Epithelial cell of proximal tubule (primary cell): ENCODE data around the gene ACOXL. TPM values are rescaled to one million over a fixed set of nuclear protein-coding genes. Genes with fewer than 3 reads are reported as not detected.

Experiments used
- DNase-seq: peaks from one replicate; pipeline ENCODE4 v3.0.0-alpha.2; 2011; ENCODE audit warnings: low read depth
- H3K4me3 ChIP-seq: 2 replicates; pipeline ENCODE4 v1.5.1; 2011; ENCODE audit warnings: low read depth, mild to moderate bottlenecking, low read length
- total RNA-seq: library from RNA; depleted of rRNA; stranded (reverse); fragments of >200 nt; gene quantifications from 2 replicates; pipeline ENCODE4 v1.2.3, GENCODE V29; 2015
- TF ChIP-seq, protein P1 (sequence below): conservative IDR thresholded peaks from 2 replicates; pipeline ENCODE4 v1.5.1; 2012; ENCODE audit warnings: low read depth, mild to moderate bottlenecking, low read length

Gene ACOXL
- total RNA-seq, 1 donor from 2014 or later: 0.06 TPM

- TF ChIP-seq, protein P1, sequence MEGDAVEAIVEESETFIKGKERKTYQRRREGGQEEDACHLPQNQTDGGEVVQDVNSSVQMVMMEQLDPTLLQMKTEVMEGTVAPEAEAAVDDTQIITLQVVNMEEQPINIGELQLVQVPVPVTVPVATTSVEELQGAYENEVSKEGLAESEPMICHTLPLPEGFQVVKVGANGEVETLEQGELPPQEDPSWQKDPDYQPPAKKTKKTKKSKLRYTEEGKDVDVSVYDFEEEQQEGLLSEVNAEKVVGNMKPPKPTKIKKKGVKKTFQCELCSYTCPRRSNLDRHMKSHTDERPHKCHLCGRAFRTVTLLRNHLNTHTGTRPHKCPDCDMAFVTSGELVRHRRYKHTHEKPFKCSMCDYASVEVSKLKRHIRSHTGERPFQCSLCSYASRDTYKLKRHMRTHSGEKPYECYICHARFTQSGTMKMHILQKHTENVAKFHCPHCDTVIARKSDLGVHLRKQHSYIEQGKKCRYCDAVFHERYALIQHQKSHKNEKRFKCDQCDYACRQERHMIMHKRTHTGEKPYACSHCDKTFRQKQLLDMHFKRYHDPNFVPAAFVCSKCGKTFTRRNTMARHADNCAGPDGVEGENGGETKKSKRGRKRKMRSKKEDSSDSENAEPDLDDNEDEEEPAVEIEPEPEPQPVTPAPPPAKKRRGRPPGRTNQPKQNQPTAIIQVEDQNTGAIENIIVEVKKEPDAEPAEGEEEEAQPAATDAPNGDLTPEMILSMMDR: no peak
- H3K4me3 ChIP-seq: no peak overlapping the region
- DNase-seq: no peak
Observed at GRCh38 chr2:110896226-110896625, 163.9 kb downstream of the ACOXL start.

DNA sequence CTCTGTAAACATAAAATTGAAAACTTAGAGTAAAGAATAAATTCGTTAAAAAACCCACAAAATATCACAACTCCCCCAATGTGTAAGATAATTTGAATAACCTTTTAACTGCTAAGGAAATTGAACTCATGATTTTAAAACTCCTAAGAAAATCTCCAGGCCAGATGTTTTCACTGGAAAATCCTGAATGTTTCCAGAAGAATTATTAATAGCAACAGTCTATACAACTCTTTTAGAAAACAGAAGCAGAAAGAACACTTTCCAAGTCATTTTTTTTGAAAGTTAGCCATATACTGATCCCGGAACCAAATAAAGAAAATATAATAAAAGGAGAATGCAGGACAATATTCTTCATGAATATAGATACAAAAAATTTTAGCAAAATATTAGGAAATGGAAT, 165.6 kb downstream of the ACOXL start:
- H3K4me3 ChIP-seq: no peak overlapping the region
- DNase-seq: no peak
- TF ChIP-seq, protein P1: no peak

- H3K4me3 ChIP-seq: no peak overlapping the region
- DNase-seq: no peak
- TF ChIP-seq, protein P1: no peak
Observed at GRCh38 chr2:110900191-110900590, 167.8 kb downstream of the ACOXL start.

DNA sequence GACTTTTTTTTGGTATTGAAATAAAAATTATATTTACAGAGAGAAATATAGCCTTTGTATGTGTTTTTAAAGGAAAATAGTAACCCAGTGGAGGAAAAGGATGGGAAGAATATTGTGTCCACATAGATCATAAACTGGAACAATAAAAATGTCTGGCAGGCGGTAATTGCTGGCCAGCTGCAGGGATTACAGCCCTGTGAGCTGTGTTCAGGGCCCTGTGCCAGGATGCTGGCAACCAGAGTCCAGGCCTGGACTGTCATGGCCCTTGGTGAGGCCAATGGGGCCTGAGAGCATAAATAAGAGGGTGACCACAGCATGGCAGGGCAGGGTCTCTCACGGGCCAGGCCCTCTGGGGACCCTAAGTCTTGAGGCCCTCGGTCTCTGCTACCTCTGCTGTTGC, 171.2 kb downstream of the ACOXL start:
- no peak for DNase-seq
- TF ChIP-seq, protein P1: no peak
- H3K4me3 ChIP-seq: no peak overlapping the region

GRCh38 chr2:110904116-110904778, 171.9 kb downstream of the ACOXL start:
- TF ChIP-seq, protein P1: no peak
- H3K4me3 ChIP-seq: no peak overlapping the region
- no peak for DNase-seq

DNA sequence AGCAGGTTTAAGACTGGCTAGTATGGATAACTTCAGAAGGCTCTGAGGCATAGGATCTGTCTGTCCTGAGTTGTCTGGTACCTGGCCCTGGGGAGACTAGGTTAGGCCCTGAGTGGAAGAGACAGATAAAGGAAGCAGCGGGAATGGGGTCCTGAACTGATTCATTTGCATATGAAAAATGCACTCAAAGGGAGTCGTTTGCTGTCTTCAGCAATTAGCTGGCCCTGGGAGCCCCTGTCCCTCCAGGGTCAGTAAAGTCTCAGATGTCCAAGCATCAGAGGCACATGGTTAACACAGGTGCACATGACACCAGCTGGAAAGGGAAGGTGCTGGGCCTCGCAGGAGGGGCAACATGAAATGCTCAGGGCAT, 172.4 kb downstream of the ACOXL start:
- H3K4me3 ChIP-seq: no peak overlapping the region
- DNase-seq: no peak
- TF ChIP-seq, protein P1: no peak

GRCh38 chr2:110905217-110905616, 172.8 kb downstream of the ACOXL start:
- TF ChIP-seq, protein P1: no peak
- no peak overlapping the region for H3K4me3 ChIP-seq
- DNase-seq: no peak
